Glutamatergic neuron (in vitro differentiated cells): ENCODE measurements around the gene PRKG1. TPM values are rescaled to one million over a fixed set of nuclear protein-coding genes. Genes with fewer than 3 reads are reported as not detected.
"Not testable (repeated sequence)": the region's sequence is repeated elsewhere in the genome, so short reads cannot be mapped to it uniquely, and the experiment has no call there.

ENCODE experiments used
- DNase-seq: peaks from one replicate; pipeline ENCODE4 v3.0.0; 2022
- H3K27ac Mint-ChIP-seq: one replicate; pipeline ENCODE4 v1.8.0; 2020; ENCODE audit warnings: mild to moderate bottlenecking, mixed read lengths, inconsistent platforms; ENCODE audit not compliant: unreplicated experiment
- H3K27me3 Mint-ChIP-seq: one replicate; pipeline ENCODE4 v1.8.0; 2020; ENCODE audit warnings: mild to moderate bottlenecking, moderate library complexity, mixed read lengths, inconsistent platforms; ENCODE audit not compliant: unreplicated experiment
- H3K36me3 Mint-ChIP-seq: one replicate; pipeline ENCODE4 v1.8.0; 2020; ENCODE audit warnings: mild to moderate bottlenecking, mixed read lengths, inconsistent platforms; ENCODE audit not compliant: unreplicated experiment
- H3K4me1 Mint-ChIP-seq: one replicate; pipeline ENCODE4 v1.8.0; 2020; ENCODE audit warnings: mild to moderate bottlenecking, low read depth, mixed read lengths, inconsistent platforms; ENCODE audit not compliant: unreplicated experiment
- H3K4me3 Mint-ChIP-seq: one replicate; pipeline ENCODE4 v1.8.0; 2020; ENCODE audit warnings: mild to moderate bottlenecking, mixed read lengths, inconsistent platforms; ENCODE audit not compliant: unreplicated experiment
- H3K9me3 Mint-ChIP-seq: one replicate; pipeline ENCODE4 v1.8.0; 2020; ENCODE audit warnings: mild to moderate bottlenecking, moderate library complexity, mixed read lengths, inconsistent platforms; ENCODE audit not compliant: unreplicated experiment
- CTCF ChIP-seq: fragments of 200-600 bp; sonication (generic); IDR thresholded peaks from one replicate; pipeline ENCODE4 v1.5.0; 2021; ENCODE audit not compliant: partially characterized antibody, unreplicated experiment
- total RNA-seq: library from RNA; stranded (reverse); fragmentation: NEBNext Ultra II Directional; extraction: Animal tissue kit (Norgen Biotek cat#: 25700); gene quantifications from one replicate; pipeline ENCODE4 v1.2.1, GENCODE V29; 2021; ENCODE audit not compliant: unreplicated experiment

The PRKG1 gene
- total RNA-seq, 1 donor from 2014 or later, result 52.7 TPM

GRCh38 chr10:51758366-51758765 is 684.1 kb downstream of the PRKG1 start:
- Mint-ChIP-seq H3K27me3 (no peaks in the 10 kb centered on the region), H3K4me3 (no peak overlapping the region), H3K36me3 (no peaks in the 10 kb centered on the region)

GRCh38 chr10:51758838-51759237 is 684.6 kb downstream of the PRKG1 start:
- H3K27me3 Mint-ChIP-seq, H3K4me1 Mint-ChIP-seq, H3K4me3 Mint-ChIP-seq, H3K27ac Mint-ChIP-seq, H3K9me3 Mint-ChIP-seq, DNase-seq, H3K36me3 Mint-ChIP-seq: not testable (repeated sequence)

More at GRCh38 chr10:51758366-51758765, 684.1 kb downstream of the PRKG1 start:
- DNase-seq, result no peak
- H3K9me3 Mint-ChIP-seq, result peaks cover 3% of the 10 kb centered on the region
- no peak for TF ChIP-seq CTCF
- H3K4me1 Mint-ChIP-seq, result peaks cover 5% of the 10 kb centered on the region
- H3K27ac Mint-ChIP-seq, result no peak overlapping the region

DNA sequence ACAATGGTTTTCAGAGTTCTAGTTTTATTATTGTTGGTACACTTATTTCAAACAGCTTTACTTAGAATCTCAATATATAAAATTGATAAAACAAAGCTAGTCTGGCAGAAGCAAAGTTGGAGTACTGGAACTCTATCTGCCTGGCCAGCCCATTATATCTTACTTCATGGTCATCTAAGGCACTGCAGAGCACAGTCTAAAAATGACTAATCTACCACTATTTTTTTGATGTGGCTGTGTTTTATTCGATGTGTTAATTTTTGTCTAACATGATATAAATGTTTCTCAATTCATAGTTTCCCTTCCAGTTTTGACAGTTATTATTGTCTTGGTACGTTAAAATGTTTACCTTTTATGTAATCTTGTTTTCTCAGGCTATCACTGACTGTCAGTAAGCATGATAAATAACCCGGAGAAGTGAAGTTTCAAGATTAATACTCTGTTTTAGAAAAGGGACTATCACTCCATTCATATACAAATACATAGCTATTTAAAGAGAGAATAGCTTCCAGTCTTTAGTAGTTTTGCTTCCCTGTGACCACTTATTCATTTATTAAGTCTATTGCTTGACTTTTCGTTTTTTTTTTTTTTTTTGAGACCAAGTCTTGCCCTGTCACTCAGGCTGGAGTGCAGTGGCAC is 685.7 kb downstream of the PRKG1 start:
- H3K9me3 Mint-ChIP-seq, result peaks cover 3% of the 10 kb centered on the region
- no peak for DNase-seq
- no peaks in the 10 kb centered on the region for H3K27me3 Mint-ChIP-seq
- H3K27ac Mint-ChIP-seq, result no peak overlapping the region
- H3K4me1 Mint-ChIP-seq, result no peaks in the 10 kb centered on the region
- no peaks in the 10 kb centered on the region for H3K36me3 Mint-ChIP-seq
- no peak overlapping the region for H3K4me3 Mint-ChIP-seq
- TF ChIP-seq CTCF, result no peak

DNA sequence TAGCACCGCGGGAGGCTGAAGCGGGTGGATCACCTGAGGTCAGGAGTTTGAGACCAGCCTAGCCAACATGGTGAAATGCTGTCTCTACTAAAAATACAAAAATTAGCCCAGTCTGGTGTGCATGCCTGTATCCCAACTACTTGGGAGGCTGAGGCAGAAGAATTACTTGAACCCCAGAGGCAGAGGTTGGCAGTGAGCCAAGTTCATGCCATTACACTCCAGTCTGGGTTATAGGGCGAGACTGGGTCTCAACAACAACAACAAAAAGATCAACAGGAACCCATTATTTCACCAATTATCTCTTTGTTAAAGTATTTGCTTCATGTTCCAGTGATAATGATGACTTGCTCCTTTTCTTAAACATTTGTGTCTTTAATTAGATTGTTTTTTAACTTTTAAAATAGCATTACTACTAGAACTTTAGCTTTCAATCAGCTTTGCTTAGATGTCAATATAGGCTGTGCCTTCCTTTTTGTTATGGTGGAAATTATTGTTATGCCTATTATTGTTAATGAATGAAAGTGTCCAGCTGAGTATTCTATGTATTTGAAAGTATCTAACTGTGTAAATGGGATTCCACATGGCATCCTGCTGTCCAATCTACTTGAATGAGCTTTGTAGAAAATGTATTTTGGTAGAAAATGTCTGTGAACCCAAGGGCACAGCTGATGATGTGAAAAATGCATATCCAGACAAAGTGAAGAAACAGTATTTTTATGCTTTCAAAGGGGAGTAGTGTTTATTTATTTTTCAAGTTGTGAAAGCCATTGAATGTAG is 686.8 kb downstream of the PRKG1 start:
- no peak for DNase-seq
- Mint-ChIP-seq H3K9me3 (peaks cover 3% of the 10 kb centered on the region), H3K27me3 (no peaks in the 10 kb centered on the region), H3K4me1 (no peaks in the 10 kb centered on the region), H3K4me3 (no peak overlapping the region), H3K36me3 (no peaks in the 10 kb centered on the region), H3K27ac (no peak overlapping the region)
- TF ChIP-seq CTCF, result no peak

DNA sequence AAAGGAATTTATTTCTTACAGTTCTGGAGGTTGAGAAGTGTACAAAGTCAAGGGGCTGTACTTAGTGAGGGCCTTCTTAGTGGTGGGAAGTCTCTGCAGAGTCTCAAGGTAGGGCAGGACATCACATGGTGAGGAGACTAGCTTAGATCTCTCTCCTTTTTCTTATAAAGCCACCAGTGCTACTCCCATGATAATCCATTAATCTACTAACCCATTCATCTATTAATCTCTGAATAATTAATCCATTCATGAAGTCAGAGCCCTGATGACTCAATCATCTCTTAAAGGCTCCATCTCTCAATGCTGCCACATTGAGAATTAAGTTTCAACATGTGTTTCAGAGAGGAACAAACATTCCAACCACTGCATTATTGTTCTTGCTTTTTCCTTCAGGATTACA is 689.5 kb downstream of the PRKG1 start:
- Mint-ChIP-seq H3K4me3 (no peak overlapping the region), H3K36me3 (peaks cover 8% of the 10 kb centered on the region), H3K9me3 (peaks cover 5% of the 10 kb centered on the region), H3K4me1 (peaks cover 4% of the 10 kb centered on the region), H3K27me3 (no peaks in the 10 kb centered on the region), H3K27ac (no peak overlapping the region)
- no peak for DNase-seq
- no peak for TF ChIP-seq CTCF
